Measurements from ENCODE around the gene CTAG2.
"Not testable (repeated sequence)": the region's sequence is repeated elsewhere in the genome, so short reads cannot be mapped to it uniquely, and the experiment has no call there.

- not testable (repeated sequence) for TF ChIP-seq POLR2AphosphoS5 (IDR thresholded peaks at IDR 0.05; ENCODE audit: borderline replicate concordance, low read depth, low read length); EZH2 (IDR thresholded peaks at IDR 0.05)
Measured at GRCh38 chrX:154619182-154619581, 34.2 kb downstream of the CTAG2 start, which contains the start of gene CTAG1B.
